ENCODE measurements around the gene TUBB4B.

Gene TUBB4B

DNA sequence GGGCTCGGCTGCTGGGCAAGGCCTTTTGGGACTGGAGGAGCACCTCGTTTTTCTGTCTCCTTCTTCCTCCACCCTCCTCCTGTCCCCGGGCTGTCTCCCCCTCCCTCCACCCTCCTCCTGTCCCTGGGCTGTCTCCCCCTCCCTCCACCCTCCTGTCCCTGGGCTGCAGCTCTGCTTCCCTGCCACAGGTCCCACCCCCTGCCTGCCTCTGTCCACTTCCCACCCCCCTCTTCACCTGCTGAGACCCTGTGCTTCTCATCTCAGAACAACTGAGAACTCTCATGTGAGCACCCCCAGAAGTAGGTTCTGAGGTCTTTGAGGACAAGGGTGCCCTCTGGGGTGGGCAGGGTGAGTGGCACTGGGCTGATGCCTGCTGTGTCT lies 30.6 kb downstream of the TUBB4B start:
- no peak for DNase-seq (ENCODE audit: low spot score)

GRCh38 chr9:137272241-137273094 lies 31.4 kb downstream of the TUBB4B start:
- no peak for DNase-seq (ENCODE audit: low spot score)

- no peak for DNase-seq (ENCODE audit: low spot score)
Measured at GRCh38 chr9:137273095-137273490, 32.0 kb downstream of the TUBB4B start.

- DNase-seq (ENCODE audit: low spot score) = no peak
Measured at GRCh38 chr9:137273611-137274320, 32.7 kb downstream of the TUBB4B start.

DNA sequence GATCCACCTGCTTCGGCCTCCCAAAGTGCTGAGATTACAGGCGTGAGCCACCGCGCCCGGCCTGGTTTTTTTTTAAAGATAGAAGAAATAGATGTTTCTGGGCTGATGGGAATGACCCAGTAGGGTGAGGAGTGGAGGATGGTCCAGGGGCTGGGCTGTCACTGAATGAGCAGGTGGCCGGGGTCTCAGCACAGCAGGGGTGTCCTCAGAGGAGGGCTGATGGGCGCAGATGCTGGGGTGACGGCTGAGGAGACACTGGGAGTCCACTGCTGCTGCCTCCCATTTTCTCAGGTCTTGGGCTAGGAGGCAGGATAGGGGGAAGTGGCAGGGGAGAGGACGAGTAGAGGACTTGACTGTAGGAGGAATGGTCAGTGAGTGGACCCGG lies 34.1 kb downstream of the TUBB4B start:
- DNase-seq (ENCODE audit: low spot score) = no peak

GRCh38 chr9:137275588-137276472 lies 34.7 kb downstream of the TUBB4B start:
- no peak for DNase-seq (ENCODE audit: low spot score)

- peak; percentile 84 for DNase-seq (ENCODE audit: low spot score)
Measured at GRCh38 chr9:137276473-137277328, 35.6 kb downstream of the TUBB4B start.

- peak; percentile 93 for DNase-seq (ENCODE audit: low spot score)
Measured at GRCh38 chr9:137277329-137278041, 36.4 kb downstream of the TUBB4B start, which contains the start of gene TOR4A. Gene TOR4A (plus strand): TSS chr9:137277726. CDS start chr9:137278690, 964 bp downstream.

DNA sequence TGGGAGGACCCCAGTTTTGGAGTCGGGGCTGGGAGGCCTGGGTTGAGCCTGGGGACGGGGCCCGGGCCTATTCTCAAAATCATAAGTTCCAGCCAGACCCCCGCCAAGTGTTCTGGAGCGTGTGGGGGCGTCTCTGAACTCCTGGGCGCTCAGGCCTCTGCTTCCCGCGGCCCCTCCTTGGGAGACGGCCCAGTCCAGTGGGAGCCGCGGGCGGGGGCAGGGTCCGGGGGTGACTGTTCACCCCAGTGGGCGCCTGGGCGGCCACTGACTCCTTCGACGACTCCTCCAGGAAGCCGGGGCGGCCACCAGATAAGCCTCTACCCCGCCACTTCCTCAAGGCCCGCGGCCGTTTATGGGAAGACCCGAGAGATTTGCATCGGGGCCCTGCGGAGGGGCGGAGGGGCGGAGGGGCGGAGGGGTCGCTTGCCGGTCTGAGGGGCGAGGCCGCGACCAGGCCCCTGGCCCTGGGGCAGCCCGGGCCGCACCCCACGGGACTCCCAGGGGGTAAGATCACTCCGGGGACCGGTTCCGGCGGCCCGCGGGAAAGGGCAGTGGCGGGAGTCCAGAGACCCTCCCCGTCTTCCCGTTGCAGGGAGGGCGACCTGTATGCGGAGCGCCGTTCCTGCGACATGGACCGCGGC lies 37.1 kb downstream of the TUBB4B start:
- DNase-seq (ENCODE audit: low spot score) = peak; percentile 46

DNA sequence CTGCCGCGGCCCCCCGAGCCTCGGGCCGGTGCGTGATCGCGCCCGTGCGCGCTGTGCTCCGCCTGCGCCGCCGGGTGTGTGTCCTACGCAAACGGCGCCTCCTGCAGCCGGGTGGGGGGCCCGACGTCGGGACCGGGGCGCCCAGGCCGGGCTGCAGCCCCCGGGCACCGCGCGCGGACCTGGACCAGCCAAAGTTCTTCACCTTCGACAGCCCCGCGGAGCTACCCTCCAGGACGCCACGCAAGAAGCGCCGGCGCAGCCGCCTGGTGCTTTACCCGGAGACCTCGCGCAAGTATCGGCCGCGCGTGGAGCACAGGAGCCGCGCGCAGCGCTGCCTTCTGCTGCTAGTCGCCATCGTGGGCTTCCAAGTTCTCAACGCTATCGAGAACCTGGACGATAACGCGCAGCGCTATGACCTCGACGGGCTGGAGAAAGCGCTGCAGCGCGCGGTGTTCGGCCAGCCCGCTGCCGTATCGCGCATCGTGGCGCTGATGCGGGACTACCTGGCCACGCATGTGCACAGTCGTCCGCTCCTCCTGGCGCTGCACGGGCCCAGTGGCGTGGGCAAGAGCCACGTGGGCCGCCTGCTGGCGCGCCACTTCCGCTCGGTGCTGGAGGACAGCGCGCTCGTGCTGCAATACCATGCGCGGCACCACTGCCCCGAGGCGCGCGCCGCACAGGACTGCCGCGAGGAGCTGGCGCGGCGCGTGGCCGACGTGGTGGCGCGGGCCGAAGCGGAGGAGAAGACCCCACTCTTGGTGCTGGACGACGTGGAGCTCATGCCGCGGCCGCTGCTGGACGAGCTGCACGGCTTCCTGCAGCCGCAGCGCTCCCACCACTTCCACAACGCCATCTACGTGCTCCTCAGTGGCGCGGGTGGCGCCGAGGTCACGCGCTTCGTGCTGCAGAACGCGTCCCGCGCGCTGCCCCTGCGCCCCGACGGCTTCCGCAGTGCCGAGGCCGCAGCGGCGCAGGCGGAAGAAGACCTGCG lies 37.9 kb downstream of the TUBB4B start:
- DNase-seq (ENCODE audit: low spot score) = no peak

DNA sequence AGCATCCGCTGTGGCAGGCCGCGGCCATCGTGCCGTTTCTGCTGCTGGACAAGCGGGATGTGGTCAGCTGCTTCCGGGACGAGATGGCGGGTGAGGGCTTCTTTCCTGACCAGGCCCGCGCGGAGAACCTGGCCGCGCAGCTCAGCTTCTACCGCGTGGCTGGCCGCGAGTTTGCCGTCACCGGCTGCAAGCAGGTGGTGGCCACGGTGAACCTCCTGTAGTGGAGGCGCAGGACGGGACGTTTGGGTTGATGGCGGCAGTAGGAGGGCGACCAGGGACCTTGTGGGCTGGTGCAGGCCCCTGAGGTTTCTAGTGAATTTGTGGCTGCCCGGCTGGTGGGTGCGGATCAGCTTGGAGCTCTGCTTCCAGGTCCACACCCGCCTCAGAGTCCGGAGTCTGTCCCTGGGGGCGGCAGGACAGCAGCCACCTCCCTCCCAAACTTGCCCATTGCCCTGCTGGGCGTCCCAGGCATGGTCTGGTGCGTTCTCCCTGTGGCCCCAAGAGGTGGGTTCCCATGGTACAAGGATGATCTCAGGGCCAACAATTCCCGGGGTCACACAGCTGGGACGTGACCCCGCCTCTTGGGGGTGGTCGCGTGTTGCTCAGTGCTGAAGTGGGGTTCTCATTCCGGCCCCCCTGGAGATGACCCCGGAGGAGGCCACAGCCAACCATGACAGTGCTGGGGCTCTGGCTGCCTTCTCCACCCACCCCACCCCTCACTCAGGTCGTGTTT lies 38.8 kb downstream of the TUBB4B start:
- DNase-seq (ENCODE audit: low spot score) = no peak

DNA sequence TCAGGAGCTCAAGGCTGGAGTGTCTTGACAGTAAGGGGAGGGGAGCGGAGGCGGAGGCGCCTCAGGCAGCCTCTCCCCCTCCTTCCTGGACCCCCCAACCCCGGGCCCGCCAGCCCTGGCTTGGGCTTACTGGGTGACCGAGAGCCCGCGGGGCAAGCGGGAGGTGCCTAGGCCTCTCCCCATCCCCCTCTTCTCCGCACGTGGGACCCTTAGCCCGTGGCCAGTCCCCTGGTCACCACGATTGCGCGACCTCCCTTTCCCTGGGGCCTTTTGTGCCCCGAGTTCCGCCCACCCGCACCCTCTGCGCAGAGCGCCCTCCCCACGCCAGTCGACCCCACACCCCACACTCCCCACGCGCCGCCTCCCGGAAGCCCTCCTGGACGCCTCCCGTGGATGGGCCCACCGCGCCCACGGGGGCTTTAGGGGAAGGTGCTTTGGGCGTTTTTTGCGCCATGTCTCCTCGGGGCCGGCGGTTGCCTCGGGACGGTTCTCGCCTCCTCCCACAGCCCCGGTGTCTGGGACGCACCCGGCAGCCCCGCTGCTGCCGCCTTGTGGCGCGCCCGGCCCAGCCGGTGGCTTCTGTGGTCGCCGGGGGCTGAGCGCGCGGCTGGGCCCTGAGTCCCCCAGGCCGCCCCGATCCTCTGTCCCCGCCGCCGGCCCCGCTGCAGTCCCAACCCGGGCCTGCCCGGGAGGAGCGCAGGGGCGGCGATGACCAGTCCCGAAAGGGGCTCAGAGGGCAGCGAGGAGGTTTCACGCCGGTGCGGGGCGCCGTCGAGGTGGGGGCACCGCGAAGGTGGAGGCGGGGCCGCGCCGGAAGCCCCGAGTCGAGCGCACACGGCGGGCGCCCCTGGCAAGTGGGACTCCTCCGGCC lies 39.6 kb downstream of the TUBB4B start:
- no peak for DNase-seq (ENCODE audit: low spot score)

GRCh38 chr9:137281345-137282116 lies 40.4 kb downstream of the TUBB4B start:
- DNase-seq (ENCODE audit: low spot score) = no peak

DNA sequence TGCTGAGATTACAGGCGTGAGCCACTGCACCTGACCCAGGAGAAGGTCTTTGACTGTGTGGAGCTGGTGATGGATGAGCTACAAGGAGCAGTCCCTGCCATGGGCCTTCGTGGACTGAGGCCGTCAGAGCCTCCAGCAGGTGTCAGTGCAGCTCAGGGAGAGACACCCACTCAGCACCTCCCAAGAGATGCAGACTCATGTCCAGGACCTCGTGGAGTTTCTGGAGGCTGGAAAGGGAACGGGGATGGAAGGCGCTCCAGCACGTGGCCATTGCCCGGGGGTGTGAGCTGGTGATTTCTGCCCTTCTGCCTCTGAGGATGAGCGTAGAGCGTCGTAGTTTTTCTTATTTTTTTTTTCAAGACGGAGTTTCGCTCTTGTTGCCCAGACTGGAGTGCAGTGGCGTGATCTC lies 45.9 kb downstream of the TUBB4B start:
- DNase-seq (ENCODE audit: low spot score) = peak; percentile 85

DNA sequence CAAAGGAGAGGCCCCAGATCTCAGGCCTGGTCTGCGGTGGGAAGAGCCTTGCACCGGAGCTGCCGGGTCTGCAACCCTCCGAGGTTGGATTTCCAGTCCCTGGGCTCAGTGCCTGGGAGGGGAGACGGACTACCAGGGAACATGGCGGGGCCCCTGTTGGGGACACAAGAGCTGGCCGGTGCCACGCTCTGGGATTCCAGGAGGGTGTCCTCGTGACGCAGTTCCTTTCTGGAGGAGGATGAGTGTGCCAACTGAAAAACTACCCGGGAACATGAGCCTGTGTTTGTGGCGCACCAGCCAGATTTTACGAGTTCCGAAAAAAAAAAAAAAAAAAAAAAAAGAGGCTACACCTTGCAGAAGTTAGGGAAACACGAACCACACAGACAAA lies 52.0 kb downstream of the TUBB4B start:
- no peak for DNase-seq (ENCODE audit: low spot score)

All from AG08396 (cell line).